ENCODE measurements around the gene ACTL7B.

Gene ACTL7B

GRCh38 chr9:108869092-108869725 is 13.4 kb upstream of the ACTL7B start:
- Histone ChIP-seq H3K27ac (ENCODE audit: extremely low read depth, low read depth, low read length) (no peak overlapping the region), H3K4me3 (ENCODE audit: low read depth, low read length) (no peak overlapping the region), H3K9me3 (ENCODE audit: control insufficient read depth, insufficient read depth, low read depth, low read length) (no peaks in the 10 kb centered on the region), H3K36me3 (ENCODE audit: control insufficient read depth in 2 of 2, insufficient read depth in 1 of 2, low read length in 2 of 2) (peaks cover 7 to 60% of the 10 kb centered on the region in 2 experiments), H3K4me1 (ENCODE audit: control insufficient read depth, insufficient read depth, low read length) (no peaks in the 10 kb centered on the region)
- POLR2A ChIA-PET, result no interaction called here
- CTCF ChIA-PET, result no interaction called here
- no peak for TF ChIP-seq ZNF843 (tag by site-specific recombination; IDR thresholded peaks at IDR 0.05)
- no peak for TF ChIP-seq ZBTB49 (tag by site-specific recombination; IDR thresholded peaks at IDR 0.05; ENCODE audit: low read depth)
- no peak for TF ChIP-seq ZNF114 (tag by site-specific recombination; IDR thresholded peaks at IDR 0.05)
- no peak for TF ChIP-seq ZNF521 (tag by site-specific recombination; IDR thresholded peaks at IDR 0.05)
- TF ChIP-seq BCL11B (tag by site-specific recombination; IDR thresholded peaks at IDR 0.05; ENCODE audit: low read depth), result no peak
- TF ChIP-seq ZNF155 (tag by site-specific recombination; IDR thresholded peaks at IDR 0.05), result no peak
- TF ChIP-seq HOXC10 (CRISPR knock-in tag; IDR thresholded peaks at IDR 0.05), result no peak
- TF ChIP-seq ZNF830 (tag by site-specific recombination; IDR thresholded peaks at IDR 0.05; ENCODE audit: low read depth), result no peak
- no peak for TF ChIP-seq ZNF426 (tag by site-specific recombination; IDR thresholded peaks at IDR 0.05)
- no peak for TF ChIP-seq ZNF274 (IDR thresholded peaks at IDR 0.05; ENCODE audit: low read length)
- TF ChIP-seq ZNF274 (tag by site-specific recombination; IDR thresholded peaks at IDR 0.05; ENCODE audit: borderline replicate concordance), result no peak
- TF ChIP-seq ZNF654 (tag by site-specific recombination; IDR thresholded peaks at IDR 0.05; ENCODE audit: low read depth), result no peak
- TF ChIP-seq ZNF133 (tag by site-specific recombination; IDR thresholded peaks at IDR 0.05), result no peak
- TF ChIP-seq ZNF530 (tag by site-specific recombination; IDR thresholded peaks at IDR 0.05; ENCODE audit: low read depth), result no peak
- no peak for TF ChIP-seq ZNF555 (tag by site-specific recombination; conservative IDR thresholded peaks at IDR 0.05)
- TF ChIP-seq ZNF544 (tag by site-specific recombination; IDR thresholded peaks at IDR 0.05), result no peak
- TF ChIP-seq ZNF529 (tag by site-specific recombination; IDR thresholded peaks at IDR 0.05; ENCODE audit: insufficient replicate concordance), result no peak
- TF ChIP-seq INSM2 (tag by site-specific recombination; IDR thresholded peaks at IDR 0.05), result no peak

DNA sequence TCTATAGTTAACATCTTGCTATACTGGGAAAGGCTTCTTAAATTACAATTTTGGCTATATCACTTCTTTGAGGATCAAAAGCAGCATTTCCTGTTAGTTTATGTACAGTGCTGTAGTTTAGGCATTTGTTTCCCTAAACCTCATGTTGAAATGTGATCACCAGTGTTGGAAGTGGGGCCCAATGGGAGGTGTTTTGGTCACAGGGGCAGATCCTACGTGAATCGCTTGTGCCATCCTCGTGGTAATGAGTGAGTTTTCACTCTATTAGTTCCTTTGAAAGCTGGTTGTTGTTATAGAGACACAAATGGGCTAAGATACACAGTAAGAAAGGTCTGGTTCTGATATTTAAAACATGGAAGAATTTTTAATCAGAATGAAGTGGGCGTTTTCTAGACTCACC is 12.0 kb upstream of the ACTL7B start:
- Histone ChIP-seq H3K27ac (ENCODE audit: extremely low read depth, low read depth, low read length) (no peak overlapping the region), H3K4me3 (ENCODE audit: low read depth, low read length) (no peak overlapping the region), H3K36me3 (ENCODE audit: control insufficient read depth in 2 of 2, insufficient read depth in 1 of 2, low read length in 2 of 2) (peaks cover 0 to 46% of the 10 kb centered on the region in 2 experiments), H3K9me3 (ENCODE audit: control insufficient read depth, insufficient read depth, low read depth, low read length) (no peaks in the 10 kb centered on the region), H3K4me1 (ENCODE audit: control insufficient read depth, insufficient read depth, low read length) (no peaks in the 10 kb centered on the region)
- ChIA-PET CTCF (no interaction called here), POLR2A (no interaction called here)
- TF ChIP-seq KLF10 (tag by site-specific recombination; IDR thresholded peaks at IDR 0.05), result no peak
- TF ChIP-seq ZBTB1 (tag by site-specific recombination; IDR thresholded peaks at IDR 0.05), result no peak
- TF ChIP-seq ZNF10 (tag by site-specific recombination; IDR thresholded peaks at IDR 0.05), result no peak
